Transverse colon (tissue), 4 donors: ENCODE results near the gene SLC3A2. TPM values are rescaled to one million over a fixed set of nuclear protein-coding genes. Genes with fewer than 3 reads are reported as not detected.

Source experiments
- DNase-seq: peaks from one replicate; pipeline ENCODE4 v3.0.0-alpha.2; 2019
- H3K27ac ChIP-seq, 4 donors: fragments of 200-600 bp; sonication (generic); 2 replicates each; pipeline ENCODE4 v1.5.1; 2016 to 2018; ENCODE audit warnings: inconsistent platforms in 4 of 4
- H3K27me3 ChIP-seq: fragments of 200-600 bp; sonication (generic); 2 replicates; pipeline ENCODE4 v1.5.1; 2017; ENCODE audit warnings: inconsistent platforms
- H3K36me3 ChIP-seq, 4 donors: fragments of 200-600 bp; sonication (generic); 2 replicates each; pipeline ENCODE4 v1.5.1; 2017 to 2019; ENCODE audit warnings: inconsistent platforms in 4 of 4
- H3K4me1 ChIP-seq, 4 donors: fragments of 200-600 bp; sonication (generic); 2 replicates each; pipeline ENCODE4 v1.5.1; 2017 to 2020; ENCODE audit warnings: inconsistent platforms in 4 of 4
- H3K4me3 ChIP-seq, 4 donors: fragments of 200-600 bp; sonication (generic); 1 replicate in 1 of 4; 2 replicates in 3 of 4; pipeline versions ENCODE4 v1.5.1 to v1.6.1; 2017 to 2019; ENCODE audit warnings: inconsistent platforms in 4 of 4
- H3K9me3 ChIP-seq, 2 donors: fragments of 200-600 bp; sonication (generic); 2 replicates each; pipeline ENCODE4 v1.5.1; 2017 to 2019; ENCODE audit warnings: inconsistent platforms in 2 of 2
- EP300 ChIP-seq: sonication (generic); formaldehyde crosslinking; IDR thresholded peaks from one replicate; pipeline ENCODE4 v1.6.1; 2017; ENCODE audit warnings: antibody characterized with exemption, low read depth
- POLR2A ChIP-seq: fragments of 450-650 bp; IDR thresholded peaks from one replicate; pipeline ENCODE4 v1.6.1; 2016; ENCODE audit warnings: antibody characterized with exemption, mild to moderate bottlenecking, moderate library complexity
- POLR2AphosphoS5 ChIP-seq, 3 donors: sonication (generic); formaldehyde crosslinking; IDR thresholded peaks; one replicate each; pipeline ENCODE4 v1.6.1; 2016; ENCODE audit warnings: antibody characterized with exemption in 3 of 3
- WGBS, 2 donors: methylation state at CpG; one replicate each; pipeline ENCODE4 v1.1.5; 2018; ENCODE audit warnings: low coverage in 1 of 2; 5-methylcytosine and 5-hydroxymethylcytosine counted together
- in situ Hi-C, 4 donors: fragments of 200-750 bp; cut with MboI; loops; one replicate each; pipeline versions ENCODE4 v1.15.0 to v1.15.1; 2017; ENCODE audit warnings: low sequenced_read_pairs in 3 of 4, low pct_ligation_motif_present in 1 of 4, low pct_unique_long_range_greater_than_20kb in 1 of 4
- intact Hi-C: fragments of 100-400 bp; cut with DNase I; formaldehyde crosslinking; loops from one replicate; pipeline ENCODE4 v1.15.1; 2023; ENCODE audit warnings: low total_unique reads
- total RNA-seq, 4 donors: library from RNA; depleted of rRNA; stranded (reverse); fragments of >200 nt; gene quantifications; one replicate each; pipeline ENCODE4 v1.1.0, GENCODE V29; 2016
- TF ChIP-seq, protein P1 (sequence below), 5 experiments: fragments of 200-600 bp in 3 of 5; fragments of 450-650 bp in 2 of 5; sonication (generic) in 3 of 5; IDR thresholded peaks; 1 replicate in 2 of 5; 2 replicates in 3 of 5; pipeline ENCODE4 v1.5.1; 2016 to 2017; ENCODE audit warnings: antibody characterized with exemption in 5 of 5, inconsistent platforms in 3 of 5, mild to moderate bottlenecking in 2 of 5, moderate library complexity in 1 of 5

Gene SLC3A2
- total RNA-seq, 4 donors from 2014 or later = 32.4 to 163 (median 129) TPM

DNA sequence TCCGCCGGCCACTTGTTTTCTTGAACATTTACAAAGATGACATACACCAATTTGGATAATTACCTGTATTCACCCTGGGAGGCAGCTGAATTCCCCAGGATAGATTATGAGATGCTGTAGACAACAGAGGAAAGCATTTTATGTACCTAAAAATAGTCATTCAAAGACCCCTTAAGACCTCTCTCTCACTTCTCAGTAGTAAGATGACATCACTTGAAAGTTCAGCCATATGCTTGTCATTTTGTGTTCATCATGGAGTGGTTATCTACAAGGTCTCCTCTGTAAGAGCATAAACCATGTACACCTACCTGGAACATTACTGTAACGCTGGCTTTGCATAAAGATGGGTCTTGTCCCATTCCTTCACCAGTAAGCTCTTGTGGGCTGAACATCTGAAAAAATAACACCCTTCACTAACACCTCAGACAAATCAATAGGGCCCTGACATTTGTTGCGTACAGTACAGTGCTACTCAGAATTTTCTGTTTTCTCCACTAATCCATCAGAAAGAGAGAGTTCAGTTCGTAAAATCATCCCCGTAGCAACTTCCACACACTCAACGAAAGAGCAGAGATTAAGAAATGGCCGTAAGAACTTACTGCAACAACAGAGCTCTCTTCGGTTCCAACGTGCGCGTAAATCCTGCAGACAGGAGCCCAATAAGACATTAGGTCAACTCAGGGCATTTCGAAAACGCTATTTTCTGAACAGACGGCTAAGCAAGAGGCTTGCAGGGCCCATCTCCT is 25.7 kb upstream of the SLC3A2 start:
- Histone ChIP-seq H3K4me3 (peak overlapping the region; percentile 47 to 74 (median 70)), H3K4me1 (peaks cover 11 to 43% (median 24%) of the 10 kb centered on the region in 4 donors), H3K27me3 (no peaks in the 10 kb centered on the region), H3K9me3 (no peaks in the 10 kb centered on the region), H3K27ac (peak overlapping the region; percentile 83 to 89 (median 85)), H3K36me3 (peaks cover 0 to 23% (median 10%) of the 10 kb centered on the region in 4 donors)
- in situ Hi-C loops (loop anchor here in 2 of 4 donors (25.0 kb wide), 2 partner anchors 268 to 468 kb away; partner anchors contain the start of gene TUT1 (in 1 of the 2)), intact Hi-C loops (no loop called here)
- 0 to 1% methylated on average over 4 to 15 of the region's 15 CpGs for WGBS, 2 donors
- TF ChIP-seq, protein P1, sequence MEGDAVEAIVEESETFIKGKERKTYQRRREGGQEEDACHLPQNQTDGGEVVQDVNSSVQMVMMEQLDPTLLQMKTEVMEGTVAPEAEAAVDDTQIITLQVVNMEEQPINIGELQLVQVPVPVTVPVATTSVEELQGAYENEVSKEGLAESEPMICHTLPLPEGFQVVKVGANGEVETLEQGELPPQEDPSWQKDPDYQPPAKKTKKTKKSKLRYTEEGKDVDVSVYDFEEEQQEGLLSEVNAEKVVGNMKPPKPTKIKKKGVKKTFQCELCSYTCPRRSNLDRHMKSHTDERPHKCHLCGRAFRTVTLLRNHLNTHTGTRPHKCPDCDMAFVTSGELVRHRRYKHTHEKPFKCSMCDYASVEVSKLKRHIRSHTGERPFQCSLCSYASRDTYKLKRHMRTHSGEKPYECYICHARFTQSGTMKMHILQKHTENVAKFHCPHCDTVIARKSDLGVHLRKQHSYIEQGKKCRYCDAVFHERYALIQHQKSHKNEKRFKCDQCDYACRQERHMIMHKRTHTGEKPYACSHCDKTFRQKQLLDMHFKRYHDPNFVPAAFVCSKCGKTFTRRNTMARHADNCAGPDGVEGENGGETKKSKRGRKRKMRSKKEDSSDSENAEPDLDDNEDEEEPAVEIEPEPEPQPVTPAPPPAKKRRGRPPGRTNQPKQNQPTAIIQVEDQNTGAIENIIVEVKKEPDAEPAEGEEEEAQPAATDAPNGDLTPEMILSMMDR (IDR thresholded peaks at IDR 0.05) = no peak
- TF ChIP-seq EP300 (no peak), POLR2AphosphoS5 (IDR thresholded peaks at IDR 0.05) (no peak), POLR2A (no peak)
- DNase-seq = no peak

GRCh38 chr11:62855571-62856332 is 24.9 kb upstream of the SLC3A2 start:
- H3K9me3 ChIP-seq = no peaks in the 10 kb centered on the region
- H3K4me1 ChIP-seq = peaks cover 11 to 43% (median 24%) of the 10 kb centered on the region in 4 donors
- H3K27me3 ChIP-seq = no peaks in the 10 kb centered on the region
- TF ChIP-seq, protein P1 (IDR thresholded peaks at IDR 0.05) = peak in 1 of 5 experiments; percentile 27
- TF ChIP-seq POLR2AphosphoS5 (IDR thresholded peaks at IDR 0.05) (peak; percentile 98 to 99 (median 99)), POLR2A (peak; percentile 99), EP300 (no peak)
- peak overlapping the region; percentile 51 to 74 (median 70) for H3K4me3 ChIP-seq
- peak; percentile 98 for DNase-seq
- in situ Hi-C loops = loop anchor here in 2 of 4 donors (25.0 kb wide), 2 partner anchors 268 to 468 kb away; partner anchors contain the start of gene TUT1 (in 1 of the 2)
- WGBS, 2 donors = 0 to 1% methylated on average over 9 to 46 of the region's 54 CpGs
- H3K27ac ChIP-seq = peak overlapping the region; percentile 83 to 89 (median 85)
- H3K36me3 ChIP-seq = peaks cover 0 to 23% (median 10%) of the 10 kb centered on the region in 4 donors
- intact Hi-C loops = no loop called here

DNA sequence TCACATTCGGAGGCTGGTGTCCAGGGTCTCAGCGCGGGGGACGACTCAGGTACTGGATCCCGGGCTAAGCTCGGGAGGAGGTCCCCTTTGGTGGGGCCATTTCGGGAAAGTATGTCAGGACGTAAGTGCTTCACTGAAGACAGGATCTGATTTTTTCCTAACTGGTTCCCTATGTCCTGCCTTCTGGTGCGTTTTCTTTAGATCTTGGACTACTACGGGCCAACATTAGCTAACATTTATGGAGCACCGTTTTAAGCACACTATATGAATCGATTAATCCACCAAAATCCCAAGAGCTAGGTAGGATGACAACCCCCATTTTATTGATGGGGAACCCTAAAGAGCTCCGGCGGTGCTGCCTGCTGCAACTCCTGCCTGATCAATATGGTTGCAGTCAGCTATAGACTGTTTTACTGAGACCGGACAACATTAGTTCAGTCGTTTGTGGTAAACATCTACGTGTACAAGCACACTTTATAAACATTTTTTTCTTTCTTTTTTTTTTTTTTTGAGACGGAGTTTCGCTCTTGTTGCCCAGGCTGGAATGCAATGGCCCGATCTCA is 24.3 kb upstream of the SLC3A2 start:
- H3K27ac ChIP-seq = peak overlapping the region; percentile 83 to 89 (median 84)
- H3K4me1 ChIP-seq = peaks cover 11 to 43% (median 24%) of the 10 kb centered on the region in 4 donors
- 1 to 2% methylated on average over 14 to 19 of the region's 20 CpGs for WGBS, 2 donors
- TF ChIP-seq POLR2A = no peak
- no peak for TF ChIP-seq EP300
- no peak for TF ChIP-seq POLR2AphosphoS5 (IDR thresholded peaks at IDR 0.05)
- TF ChIP-seq, protein P1 (IDR thresholded peaks at IDR 0.05) = no peak
- no peak for DNase-seq
- intact Hi-C loops = no loop called here
- peaks cover 0 to 23% (median 10%) of the 10 kb centered on the region in 4 donors for H3K36me3 ChIP-seq
- H3K27me3 ChIP-seq = no peaks in the 10 kb centered on the region
- peak overlapping the region; percentile 51 to 74 (median 70) for H3K4me3 ChIP-seq
- in situ Hi-C loops = loop anchor here in 2 of 4 donors (25.0 kb wide), 2 partner anchors 269 to 469 kb away; partner anchors contain the start of gene TUT1 (in 1 of the 2)
- H3K9me3 ChIP-seq = no peaks in the 10 kb centered on the region
